NOMO-1 treated with dmso at 0.1 percent for 144 hours (cell line): Measurements from ENCODE around the gene DCBLD2.
"Not testable (repeated sequence)": the region's sequence is repeated elsewhere in the genome, so short reads cannot be mapped to it uniquely, and the experiment has no call there.

Source experiments
- DNase-seq: peaks from one replicate; lab custom pipeline; 2025; ENCODE audit not compliant: unreplicated experiment; lab: John Stamatoyannopoulos, UW

DCBLD2 gene

DNA sequence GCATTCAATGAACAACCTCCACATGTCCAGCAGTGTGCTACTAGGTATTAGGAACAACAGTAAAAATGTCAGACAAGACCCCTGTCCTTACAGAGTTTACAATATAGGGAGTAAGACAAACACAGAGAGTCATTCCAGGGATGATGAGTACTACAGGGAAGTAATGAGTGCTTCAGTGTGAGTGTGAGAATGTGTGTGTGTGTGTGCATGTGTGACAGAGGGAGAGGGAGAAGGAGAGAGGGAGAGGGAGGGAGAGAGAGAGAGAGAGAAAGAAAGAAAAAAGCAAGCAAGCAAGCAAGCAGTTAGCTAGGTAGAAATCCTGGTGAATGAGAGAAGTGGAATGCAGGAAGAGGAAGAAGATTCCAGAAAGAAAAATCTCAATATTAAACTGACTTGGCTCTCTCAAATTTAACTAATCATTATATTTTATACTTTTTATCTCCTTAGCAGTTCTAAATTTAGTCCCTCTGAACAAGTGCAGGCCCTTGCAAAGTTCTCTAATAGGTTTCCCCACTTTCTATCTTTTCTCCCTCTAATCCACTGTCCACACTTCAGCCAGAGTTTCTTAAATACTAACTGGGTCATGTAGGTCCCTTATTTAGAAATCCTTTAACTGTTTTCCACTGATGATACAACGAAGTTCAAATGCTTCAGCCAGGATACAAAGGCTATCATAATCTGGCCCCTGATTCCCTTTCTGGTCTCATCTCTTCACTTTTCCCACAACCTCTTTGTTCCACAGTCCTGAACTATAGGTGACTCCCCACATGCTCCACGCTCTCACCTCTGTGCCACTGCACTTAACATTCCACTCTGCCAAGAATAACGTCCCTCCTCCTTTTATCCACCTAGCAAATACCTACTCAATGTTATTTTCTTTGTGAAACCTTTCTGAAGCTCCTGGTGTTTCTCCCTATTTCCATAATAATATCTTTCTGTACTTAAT is 10.3 kb downstream of the DCBLD2 start:
- DNase-seq, result no peak

DNA sequence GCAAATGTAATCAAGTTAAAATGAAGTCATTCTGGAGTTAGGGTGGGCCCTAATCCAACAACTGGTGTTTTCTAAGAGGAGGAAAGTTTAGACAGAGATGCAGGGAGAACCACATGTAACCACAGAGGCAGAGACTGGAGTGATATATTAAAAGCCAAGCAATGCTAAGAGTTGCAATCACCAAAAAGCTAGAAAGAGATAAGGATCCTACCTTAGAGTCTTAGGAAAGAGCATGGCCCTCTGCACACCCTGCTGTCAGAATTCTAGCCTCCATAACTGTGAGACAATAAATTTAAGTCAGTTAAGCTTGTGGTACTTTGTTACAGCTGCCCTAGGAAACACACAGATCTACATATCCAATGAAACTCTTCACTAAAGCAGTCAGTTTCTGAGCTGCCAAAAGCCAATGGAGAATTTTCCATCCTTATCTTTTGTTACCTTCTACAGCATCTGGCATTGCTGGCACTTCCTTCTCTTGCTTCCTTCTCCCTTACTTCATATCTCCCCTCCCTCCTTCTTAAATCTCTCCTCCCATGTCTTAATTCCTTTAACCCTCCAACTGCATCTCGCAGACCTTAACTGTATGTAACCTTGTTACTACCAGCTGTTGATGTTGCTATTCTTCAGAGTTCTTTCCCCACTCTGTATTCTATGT is 11.2 kb downstream of the DCBLD2 start:
- DNase-seq, result no peak

DNA sequence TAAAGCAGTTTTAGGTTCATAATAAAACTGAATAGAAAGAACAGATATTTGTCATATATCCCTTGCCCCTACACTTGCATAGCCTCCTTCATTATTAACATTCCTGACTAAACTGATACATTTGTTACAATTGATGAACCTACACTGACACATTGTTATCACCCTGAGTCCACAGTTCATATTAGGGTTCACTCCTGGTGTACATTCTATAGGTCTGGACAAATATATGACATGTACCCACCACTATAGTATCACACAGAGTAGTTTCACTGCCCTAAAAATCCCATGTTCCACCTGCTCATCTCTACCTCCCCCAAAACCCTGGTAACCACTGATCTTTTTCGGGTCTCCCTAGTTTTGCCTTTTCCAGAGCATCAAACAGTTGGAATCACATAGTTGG is 13.8 kb downstream of the DCBLD2 start:
- DNase-seq, result no peak

DNA sequence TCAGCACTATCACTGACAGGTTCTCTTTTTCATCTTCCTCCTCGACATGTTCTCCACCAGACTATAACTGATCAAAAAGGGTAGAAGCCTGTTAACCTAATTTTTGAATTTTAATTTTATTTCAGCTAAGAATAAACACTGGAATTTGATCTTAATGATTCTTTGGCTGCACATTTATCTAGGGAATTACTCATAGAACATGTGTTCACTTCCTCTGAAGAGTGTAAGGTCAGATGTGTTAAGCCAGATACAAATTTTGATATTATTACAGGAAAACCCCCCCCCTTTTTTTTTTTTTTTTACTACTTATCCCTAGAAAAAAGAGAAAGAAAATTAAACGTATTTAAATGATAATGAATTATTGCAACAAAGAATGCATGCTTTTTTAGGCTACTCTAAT is 15.0 kb downstream of the DCBLD2 start:
- DNase-seq, result no peak

DNA sequence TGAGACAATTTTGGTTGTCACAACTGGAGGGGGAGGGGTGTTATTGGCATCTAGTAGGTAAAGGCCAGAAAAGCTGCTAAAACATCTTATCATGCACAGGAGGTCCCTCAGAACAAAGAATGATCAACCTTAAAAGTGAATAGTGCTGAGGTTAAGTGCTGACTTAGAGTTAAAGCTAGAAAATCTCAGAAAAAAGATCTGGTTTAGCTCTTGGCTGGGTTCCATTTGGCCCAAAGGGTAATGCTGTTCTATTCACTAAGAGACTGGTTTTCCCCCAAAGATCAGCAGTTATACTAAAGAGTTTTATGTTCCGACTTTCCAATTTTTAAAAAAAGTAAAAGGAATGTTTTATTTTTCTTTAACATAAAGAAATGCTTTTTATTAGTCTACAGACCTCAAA is 15.6 kb downstream of the DCBLD2 start:
- DNase-seq, result no peak

DNA sequence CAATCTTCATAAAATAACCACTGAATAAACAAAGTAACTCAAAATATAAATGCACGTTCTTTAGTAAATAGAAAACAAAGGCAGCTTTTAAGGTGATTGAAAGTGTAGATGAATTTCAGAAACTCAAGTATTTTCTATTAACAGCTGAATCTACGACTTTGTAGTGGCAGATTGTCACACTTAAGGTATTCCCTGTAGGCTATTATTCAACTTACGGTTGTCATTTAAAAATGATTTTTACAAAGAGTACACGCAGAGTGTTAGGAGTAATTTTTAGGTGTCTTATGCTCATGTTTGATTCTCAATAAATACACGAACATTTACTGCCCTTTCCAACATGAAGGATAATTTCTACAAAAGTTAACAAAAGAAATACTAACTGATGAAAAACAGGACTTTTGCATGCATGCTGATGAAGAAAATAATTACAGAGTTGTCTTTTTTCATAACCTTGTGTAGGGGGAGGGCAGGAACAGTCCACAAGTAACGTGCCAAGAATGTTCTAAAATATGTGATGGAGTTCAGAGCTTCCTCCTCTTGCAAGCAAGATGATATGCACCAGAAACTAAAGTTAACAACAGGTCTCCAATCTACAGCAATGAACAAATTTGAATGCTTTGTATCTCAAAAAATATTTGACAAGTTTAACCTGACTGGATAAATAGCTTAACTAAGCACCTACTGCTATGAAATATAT is 16.7 kb downstream of the DCBLD2 start:
- no peak for DNase-seq

DNA sequence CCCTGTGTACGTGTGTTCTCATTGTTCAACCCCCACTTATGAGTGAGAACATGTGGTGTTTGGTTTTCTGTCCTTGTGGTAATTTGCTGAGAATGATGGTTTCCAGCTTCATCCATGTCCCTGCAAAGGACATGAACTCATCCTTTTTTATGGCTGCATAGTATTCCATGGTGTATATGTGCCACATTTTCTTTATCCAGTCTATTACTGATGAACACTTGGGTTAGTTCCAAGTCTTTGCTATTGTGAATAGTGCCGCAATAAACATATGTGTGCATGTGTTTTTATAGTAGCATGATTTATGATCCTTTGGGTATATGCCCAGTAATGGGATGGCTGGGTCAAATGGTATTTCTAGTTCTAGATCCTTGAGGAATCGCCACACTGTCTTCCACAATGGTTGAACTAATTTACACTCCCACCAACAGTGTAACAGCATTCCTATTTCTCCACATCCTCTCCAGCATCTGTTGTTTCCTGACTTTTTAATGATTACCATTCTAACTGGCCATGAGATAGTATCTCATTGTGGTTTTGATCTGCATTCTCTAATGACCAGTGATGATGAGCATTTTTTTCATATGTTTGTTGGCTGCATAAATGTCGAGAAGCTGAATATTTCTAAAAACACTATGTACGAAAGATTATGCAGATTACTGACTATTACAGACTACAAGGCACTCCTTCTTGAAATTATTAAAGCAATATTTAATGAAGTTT is 18.7 kb downstream of the DCBLD2 start:
- DNase-seq, result not testable (repeated sequence)

DNA sequence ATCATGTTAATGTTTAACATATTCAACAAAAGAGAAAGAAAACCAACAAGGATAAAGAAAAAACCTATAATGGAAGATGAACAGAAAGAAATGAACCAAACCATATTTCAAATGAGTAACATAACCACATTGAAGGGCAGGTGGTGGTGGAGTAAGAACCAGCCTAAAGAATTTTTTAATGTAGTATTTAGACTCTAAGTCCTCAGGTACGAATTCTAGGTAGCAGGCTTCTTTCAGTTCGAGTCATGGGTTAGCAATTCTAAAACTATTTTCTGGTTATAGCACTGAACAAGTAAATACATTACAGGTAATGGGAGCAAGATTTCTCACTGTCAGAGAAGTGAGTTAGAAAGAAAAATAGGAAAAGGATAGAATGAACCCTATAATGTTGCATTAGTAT is 24.4 kb downstream of the DCBLD2 start:
- DNase-seq, result no peak

DNA sequence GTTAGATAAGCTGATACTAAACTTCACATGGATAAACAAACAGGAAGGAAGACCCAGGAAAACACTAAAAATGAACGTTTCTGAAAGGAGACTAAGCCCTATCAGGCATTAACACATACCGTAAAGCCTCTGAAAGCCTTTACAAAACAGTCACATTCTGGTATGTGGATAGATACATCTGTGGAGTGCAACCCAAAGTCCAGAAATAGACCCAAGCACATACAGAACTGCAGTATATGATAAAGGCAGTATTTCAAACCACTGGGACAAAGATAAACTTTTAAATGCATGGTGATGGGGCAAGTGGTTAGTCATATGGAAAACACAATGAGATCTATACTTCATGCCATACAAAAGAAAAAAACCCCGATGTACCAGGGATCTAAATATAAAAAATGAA is 26.0 kb downstream of the DCBLD2 start:
- no peak for DNase-seq

DNA sequence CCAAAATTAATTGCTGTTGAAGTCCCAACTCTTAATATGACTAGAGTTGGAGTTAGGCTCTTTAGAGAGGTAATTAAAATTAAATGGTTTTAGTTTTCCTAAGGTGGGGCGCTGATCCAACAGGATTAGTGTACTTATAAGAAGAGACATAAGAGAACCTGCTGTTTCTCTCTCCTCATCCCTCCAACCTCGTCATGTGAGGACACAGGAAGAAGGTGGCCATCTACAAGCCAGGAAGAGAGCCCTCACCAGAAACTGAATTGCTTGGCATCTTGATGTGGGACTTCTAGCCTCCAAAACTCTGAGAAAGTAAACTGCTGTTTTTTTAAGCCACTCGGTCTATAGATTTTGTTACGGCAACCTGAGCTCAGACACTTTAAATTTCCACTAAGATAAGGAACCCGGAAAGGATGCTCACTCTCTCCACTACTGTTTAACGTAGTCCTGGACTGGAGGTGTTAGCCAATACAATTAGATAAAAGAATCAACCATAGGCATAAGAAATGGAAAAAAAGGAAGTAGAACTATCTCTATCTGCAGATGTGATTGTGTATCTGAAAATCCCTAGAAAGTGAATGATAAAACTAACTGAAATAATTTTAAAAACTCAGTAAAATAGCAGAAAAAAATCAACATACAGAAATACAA is 26.8 kb downstream of the DCBLD2 start:
- no peak for DNase-seq

DNA sequence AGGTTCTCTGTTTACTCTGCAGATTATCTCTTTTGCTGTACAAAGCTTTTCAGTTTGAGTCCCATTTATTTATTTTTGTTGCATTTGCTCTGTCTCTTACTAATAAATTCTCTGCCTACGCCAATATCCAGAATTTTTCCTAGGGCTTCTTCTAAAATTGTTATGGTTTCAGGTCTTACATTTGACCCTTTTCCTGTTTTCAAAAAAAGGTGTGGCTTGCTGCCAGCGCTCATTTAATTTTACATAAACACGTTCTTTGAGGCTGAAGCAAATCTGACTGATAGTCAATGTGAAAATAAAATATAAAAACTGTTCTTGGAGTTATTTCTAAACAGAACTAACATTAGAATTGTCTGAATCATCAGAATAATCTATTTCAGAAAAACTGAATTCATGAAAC is 32.1 kb downstream of the DCBLD2 start:
- no peak for DNase-seq

DNA sequence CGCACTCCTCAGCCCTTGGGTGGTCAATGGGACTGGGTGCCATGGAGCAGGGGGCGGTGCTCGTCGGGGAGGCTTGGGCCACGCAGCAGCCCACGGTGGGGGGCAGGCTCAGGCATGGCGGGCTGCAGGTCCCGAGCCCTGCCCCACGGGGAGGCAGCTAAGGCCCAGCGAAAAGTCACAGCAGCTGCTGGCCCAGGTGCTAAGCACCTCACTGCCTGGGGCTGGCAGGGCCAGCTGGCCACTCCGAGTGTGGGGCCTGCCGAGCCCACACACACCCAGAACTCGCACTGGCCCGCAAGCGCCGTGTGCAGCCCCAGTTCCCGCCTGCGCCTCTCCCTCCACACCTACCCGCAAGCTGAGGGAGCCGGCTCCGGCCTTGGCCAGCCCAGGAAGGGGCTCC is 43.5 kb downstream of the DCBLD2 start:
- DNase-seq, result not testable (repeated sequence)

DNA sequence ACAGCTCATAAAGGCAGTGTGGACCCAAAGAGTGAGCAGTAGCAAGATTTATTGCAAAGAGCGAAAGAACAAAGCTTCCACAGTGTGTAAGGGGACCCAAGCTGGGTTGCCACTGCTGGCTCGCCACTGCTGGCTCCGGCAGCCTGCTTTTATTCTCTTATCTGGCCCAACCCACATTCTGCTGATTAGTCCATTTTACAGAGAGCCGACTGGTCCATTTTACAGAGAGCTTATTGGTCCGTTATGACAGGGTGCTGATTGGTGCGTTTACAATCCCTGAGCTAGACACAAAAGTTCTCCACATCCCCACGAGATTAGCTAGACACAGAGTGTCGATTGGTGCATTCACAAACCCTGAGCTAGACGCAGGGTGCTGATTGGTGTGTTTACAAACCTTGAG is 44.2 kb downstream of the DCBLD2 start:
- not testable (repeated sequence) for DNase-seq

DNA sequence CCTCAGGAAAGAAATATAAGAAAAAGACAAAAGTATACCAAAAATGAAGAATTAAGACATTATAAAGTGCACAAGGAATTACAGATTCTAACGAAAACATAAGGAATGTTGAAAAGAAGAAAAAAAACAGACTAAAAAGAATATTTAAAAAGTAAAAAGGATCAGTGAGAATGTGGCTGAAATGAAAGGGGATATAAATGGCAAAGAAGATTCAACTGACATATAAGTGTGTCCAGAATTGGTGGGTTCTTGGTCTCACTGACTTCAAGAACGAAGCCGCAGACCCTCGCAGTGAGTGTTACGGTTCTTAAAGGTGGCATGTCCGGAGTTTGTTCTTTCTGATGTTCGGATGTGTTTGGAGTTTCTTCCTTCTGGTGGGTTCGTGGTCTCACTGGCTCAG is 44.8 kb downstream of the DCBLD2 start:
- DNase-seq, result no peak

DNA sequence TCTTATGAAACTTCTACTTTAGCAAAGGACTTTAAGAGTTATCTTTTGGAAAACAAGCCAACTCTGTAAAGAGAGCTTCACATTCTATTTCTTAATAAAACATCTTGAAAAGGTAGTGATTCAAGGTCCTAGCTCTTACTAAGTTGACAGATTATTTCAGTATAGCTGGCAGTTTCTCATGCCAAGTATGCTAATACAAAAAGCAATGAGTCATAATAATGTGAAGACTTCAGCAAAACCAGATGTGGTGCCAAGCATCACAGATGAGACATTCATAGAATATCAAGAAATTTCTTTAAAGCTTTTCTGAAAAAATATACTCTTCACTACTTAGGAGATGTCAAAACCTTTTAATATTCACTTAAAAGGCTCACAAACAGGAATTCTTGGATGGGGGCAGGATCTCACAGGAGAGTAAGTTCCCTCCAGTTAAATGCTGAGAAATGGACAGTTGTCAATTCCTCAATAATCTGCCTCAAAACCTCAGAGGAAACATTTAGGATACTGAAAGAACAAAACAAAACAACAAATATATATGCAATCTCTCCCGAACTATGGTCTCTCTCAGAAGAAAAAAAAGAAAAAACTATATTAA is 45.6 kb downstream of the DCBLD2 start:
- no peak for DNase-seq

DNA sequence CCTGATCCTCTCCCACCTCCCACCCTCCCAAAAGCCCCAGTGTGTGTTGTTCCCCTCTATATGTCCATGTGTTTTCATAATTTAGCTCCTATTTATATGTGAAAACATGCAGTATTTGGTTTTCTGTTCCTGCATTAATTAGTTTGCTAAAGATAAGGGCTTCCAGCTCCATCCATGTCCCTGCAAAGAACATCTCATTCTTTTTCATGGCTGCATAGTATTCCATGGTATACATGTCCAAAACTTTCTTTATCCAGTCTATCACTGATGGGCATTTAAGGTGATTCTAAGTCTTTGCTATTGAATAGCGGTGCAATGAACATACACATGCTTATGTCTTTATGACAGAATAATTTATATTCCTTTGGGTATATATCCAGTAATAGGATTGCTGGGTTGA is 53.4 kb downstream of the DCBLD2 start:
- no peak for DNase-seq

DNA sequence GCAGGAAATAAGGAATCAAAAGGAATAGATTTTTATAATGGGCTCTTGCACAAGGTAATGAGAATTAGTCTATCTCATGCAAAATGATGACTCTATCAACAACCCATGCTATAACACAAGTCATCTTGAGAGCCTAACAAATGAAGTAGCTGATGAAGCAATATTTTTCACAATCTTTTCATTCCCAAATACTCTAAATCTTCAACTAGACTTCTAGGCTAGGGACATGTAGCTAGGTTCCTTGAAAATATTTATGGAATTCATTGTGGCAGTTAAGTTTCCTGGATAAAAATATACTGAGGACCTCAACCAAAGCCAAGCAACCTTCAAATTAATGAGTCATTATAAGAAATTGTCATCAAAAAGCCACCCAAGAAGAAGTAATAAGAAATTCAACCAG is 55.4 kb downstream of the DCBLD2 start:
- no peak for DNase-seq

DNA sequence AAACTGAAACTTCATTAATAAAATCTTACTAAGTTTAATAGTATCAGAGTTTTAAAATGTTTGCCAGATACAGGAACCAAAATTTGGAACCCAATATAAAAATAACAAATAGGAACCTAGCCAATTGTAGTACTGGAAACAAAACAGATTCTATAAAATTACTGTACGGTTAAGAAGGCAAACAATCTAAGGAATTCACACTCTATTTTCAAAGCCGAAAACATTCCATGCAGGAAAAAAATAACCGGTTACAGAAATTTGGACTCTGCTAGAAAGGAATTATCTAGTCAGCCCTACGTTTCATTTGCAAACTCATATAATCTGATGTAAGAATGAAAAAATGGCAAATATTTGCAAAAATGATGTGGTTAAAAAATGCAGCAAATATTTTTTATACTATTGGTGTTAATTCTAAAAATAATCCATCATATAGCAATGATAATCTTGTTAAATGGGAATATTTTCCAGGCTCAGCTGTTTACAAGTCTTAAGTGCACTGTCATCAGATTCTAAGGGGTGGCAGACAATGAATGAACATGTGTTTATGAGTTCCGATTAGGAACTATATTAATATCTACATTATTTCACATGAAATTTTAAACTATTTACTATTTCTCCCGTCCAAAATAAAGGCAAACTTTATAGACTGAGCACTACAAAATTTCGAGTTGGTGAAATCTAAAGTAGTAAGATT is 58.1 kb downstream of the DCBLD2 start:
- DNase-seq, result no peak

DNA sequence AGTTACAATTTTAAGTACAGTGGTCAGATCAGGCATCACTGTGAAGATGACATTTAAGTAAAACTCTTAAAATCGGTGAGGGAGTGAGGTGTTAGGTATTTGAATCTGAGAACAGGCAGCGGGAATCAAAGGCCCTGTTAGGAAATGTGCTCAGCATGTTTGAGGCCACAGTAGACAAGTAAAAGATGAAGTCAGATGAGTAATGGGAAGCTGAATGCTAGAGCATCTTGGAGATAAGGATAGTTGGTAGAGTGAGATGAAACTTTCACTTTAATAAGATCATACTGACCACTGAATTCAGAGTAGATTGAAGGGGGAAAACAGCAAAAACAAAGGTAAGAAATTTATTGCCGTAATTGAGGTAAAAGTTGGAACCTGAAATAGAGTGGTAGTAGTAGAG is 61.6 kb downstream of the DCBLD2 start:
- no peak for DNase-seq

DNA sequence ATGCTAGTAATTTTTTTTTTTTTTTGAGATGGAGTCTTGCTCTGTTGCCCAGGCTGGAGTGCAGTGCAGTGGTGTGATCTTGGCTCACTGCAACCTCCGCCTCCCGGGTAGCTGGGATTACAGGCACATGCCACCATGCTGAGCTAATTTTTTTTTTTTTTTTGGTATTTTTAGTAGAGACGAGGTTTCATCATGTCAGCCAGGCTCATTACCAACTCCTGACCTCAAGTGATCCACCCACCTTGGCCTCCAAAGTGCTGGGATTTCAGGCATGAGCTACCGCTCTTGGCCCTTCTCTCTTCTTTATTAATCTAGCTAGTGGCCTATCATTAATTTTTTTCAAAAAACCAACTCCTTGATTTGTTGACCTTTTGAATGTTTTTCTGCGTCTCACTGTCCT is 70.4 kb downstream of the DCBLD2 start:
- not testable (repeated sequence) for DNase-seq
